Measurements from ENCODE around the gene PCBP4. TPM values are rescaled to one million over a fixed set of nuclear protein-coding genes. Genes with fewer than 3 reads are reported as not detected.

Gene PCBP4
- total and polyA plus RNA-seq, 2 donors (not counting 1 experiment from before 2014, with no cell fraction given): 15.3 to 25.6 TPM

DNA sequence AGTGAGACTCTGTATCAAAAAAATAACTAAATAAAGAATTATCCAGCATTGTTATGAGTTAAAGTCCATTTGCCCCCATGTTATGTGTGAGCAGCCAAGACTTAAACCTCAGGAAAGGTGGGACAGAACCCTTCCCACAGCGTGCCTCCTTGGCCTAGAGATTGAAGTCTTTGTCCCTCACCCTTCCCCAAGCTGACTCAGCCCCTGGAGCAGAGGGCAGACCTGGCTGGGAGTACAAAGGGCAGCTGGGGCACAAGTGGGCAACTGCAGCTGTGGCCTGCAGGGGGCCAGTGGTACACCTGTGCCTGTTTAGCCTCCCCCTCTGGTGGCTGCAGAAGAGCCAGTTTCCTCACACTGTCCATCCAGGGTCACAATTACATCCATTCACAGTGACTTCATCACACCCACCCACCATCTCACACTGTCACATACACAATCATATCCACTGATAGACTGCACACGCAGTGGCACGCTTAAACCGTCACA, 15.1 kb upstream of the PCBP4 start:
- no peak for TF ChIP-seq EZH2 (IDR thresholded peaks at IDR 0.05; ENCODE audit: borderline replicate concordance, insufficient read depth, low read depth, low read length, poor library complexity, severe bottlenecking)
- TF ChIP-seq, protein P1, sequence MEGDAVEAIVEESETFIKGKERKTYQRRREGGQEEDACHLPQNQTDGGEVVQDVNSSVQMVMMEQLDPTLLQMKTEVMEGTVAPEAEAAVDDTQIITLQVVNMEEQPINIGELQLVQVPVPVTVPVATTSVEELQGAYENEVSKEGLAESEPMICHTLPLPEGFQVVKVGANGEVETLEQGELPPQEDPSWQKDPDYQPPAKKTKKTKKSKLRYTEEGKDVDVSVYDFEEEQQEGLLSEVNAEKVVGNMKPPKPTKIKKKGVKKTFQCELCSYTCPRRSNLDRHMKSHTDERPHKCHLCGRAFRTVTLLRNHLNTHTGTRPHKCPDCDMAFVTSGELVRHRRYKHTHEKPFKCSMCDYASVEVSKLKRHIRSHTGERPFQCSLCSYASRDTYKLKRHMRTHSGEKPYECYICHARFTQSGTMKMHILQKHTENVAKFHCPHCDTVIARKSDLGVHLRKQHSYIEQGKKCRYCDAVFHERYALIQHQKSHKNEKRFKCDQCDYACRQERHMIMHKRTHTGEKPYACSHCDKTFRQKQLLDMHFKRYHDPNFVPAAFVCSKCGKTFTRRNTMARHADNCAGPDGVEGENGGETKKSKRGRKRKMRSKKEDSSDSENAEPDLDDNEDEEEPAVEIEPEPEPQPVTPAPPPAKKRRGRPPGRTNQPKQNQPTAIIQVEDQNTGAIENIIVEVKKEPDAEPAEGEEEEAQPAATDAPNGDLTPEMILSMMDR (IDR thresholded peaks at IDR 0.05): peak; percentile 72
- H3K27me3 Mint-ChIP-seq: no peaks in the 10 kb centered on the region
- H3K4me3 ChIP-seq (ENCODE audit: control extremely low read depth in 1 of 5, extremely low read depth in 1 of 5, insufficient read depth in 1 of 5, low read depth in 2 of 5, low read length in 4 of 5): peak overlapping the region; percentile 47 to 68 (median 58)
- intact Hi-C loops (cut with micrococcal nuclease): no loop called here
- ChIA-PET CTCF (interaction anchor here (0.7 to 4.0 kb wide), 10 partner anchors 9 to 243 kb away, joined by 3 to 29 read pairs (median 4); partner anchors contain the start of genes ABHD14B, RPL29, RRP9 and TLR9), POLR2A (interaction anchor here (0.6 to 4.0 kb wide), 8 partner anchors 9 to 1638 kb away, joined by 3 to 25 read pairs (median 6); partner anchors contain the start of genes ABHD14A, ABHD14B, PCBP4 and POC1A)
- peaks cover 17% of the 10 kb centered on the region for H3K79me2 ChIP-seq (ENCODE audit: control insufficient read depth, insufficient read depth, low read length)
- peak overlapping the region; percentile 90 for H2AFZ ChIP-seq (ENCODE audit: insufficient read depth, low read depth, low read length, poor library complexity, severe bottlenecking)
- no peaks in the 10 kb centered on the region for H3K9me3 Mint-ChIP-seq (ENCODE audit: insufficient read depth)
- H3K4me3 Mint-ChIP-seq: peak overlapping the region; percentile 92
- peak overlapping the region; percentile 65 to 76 for H3K27ac ChIP-seq (ENCODE audit: low read length in 2 of 2)
- peaks cover 10 to 19% of the 10 kb centered on the region in 2 donors for H3K4me1 ChIP-seq (ENCODE audit: control insufficient read depth in 2 of 2, insufficient read depth in 2 of 2, low read length in 2 of 2)
- no peaks in the 10 kb centered on the region for H3K9me3 ChIP-seq (ENCODE audit: control extremely low read depth in 1 of 3, control insufficient read depth in 2 of 3, insufficient read depth in 1 of 3, low read length in 2 of 3)
- peak overlapping the region; percentile 77 for H3K9ac ChIP-seq (ENCODE audit: low read length)
- H3K4me2 ChIP-seq (replicated peaks; ENCODE audit: low read depth, low read length, poor library complexity, severe bottlenecking): peak overlapping the region; percentile 88
- peaks cover 17% of the 10 kb centered on the region for H3K4me1 Mint-ChIP-seq
- no peaks in the 10 kb centered on the region for H4K20me1 ChIP-seq (ENCODE audit: control insufficient read depth, insufficient read depth, low read length, poor library complexity, severe bottlenecking)
- H3K36me3 ChIP-seq (replicated peaks in 1 of 2; ENCODE audit: control extremely low read depth in 1 of 2, control insufficient read depth in 1 of 2, extremely low read depth in 1 of 2, insufficient read depth in 2 of 2, low read length in 1 of 2): peaks cover 0 to 5% of the 10 kb centered on the region in 2 experiments
- DNase-seq (peak; percentile 63), ATAC-seq (ENCODE audit: low read depth) (peak; percentile 46)
- H3K27me3 ChIP-seq (replicated peaks in 1 of 4; ENCODE audit: control extremely low read depth in 1 of 4, control insufficient read depth in 3 of 4, insufficient read depth in 4 of 4, low read length in 3 of 4): no peaks in the 10 kb centered on the region
- whole genome bisulfite sequencing (ENCODE audit: insufficient coverage): 12% methylated on average over 4 of the region's 4 CpGs
- H3K27ac Mint-ChIP-seq: peak overlapping the region; percentile 93

DNA sequence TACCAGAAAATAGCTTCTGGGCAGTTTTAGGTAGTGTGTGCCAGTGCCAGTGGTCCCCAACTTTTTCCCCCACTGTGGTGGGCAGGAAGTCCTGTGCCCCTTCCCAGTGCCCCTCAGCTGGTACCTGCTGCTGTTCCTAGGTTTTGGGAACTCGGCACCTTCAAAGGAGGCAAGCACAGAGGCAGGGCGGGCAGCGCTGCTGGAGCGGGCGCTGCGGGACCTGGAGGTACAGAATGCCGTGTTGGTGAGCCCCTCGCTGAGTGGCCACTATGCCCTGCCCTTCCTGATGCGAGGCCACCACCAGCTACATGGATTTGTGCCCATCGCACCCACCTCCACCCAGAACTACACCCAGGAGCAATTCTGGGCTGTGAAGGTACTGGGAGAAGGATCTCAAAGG, 13.0 kb upstream of the PCBP4 start:
- ATAC-seq (ENCODE audit: low read depth) (no peak), DNase-seq (no peak)
- Histone ChIP-seq H3K4me3 (ENCODE audit: control extremely low read depth in 1 of 5, extremely low read depth in 1 of 5, insufficient read depth in 1 of 5, low read depth in 2 of 5, low read length in 4 of 5) (no peak overlapping the region), H3K79me2 (ENCODE audit: control insufficient read depth, insufficient read depth, low read length) (peaks cover 17% of the 10 kb centered on the region), H3K36me3 (replicated peaks in 1 of 2; ENCODE audit: control extremely low read depth in 1 of 2, control insufficient read depth in 1 of 2, extremely low read depth in 1 of 2, insufficient read depth in 2 of 2, low read length in 1 of 2) (peaks cover 0 to 5% of the 10 kb centered on the region in 2 experiments), H3K9ac (ENCODE audit: low read length) (no peak overlapping the region), H3K27me3 (replicated peaks in 1 of 4; ENCODE audit: control extremely low read depth in 1 of 4, control insufficient read depth in 3 of 4, insufficient read depth in 4 of 4, low read length in 3 of 4) (no peaks in the 10 kb centered on the region), H3K9me3 (ENCODE audit: control extremely low read depth in 1 of 3, control insufficient read depth in 2 of 3, insufficient read depth in 1 of 3, low read length in 2 of 3) (no peaks in the 10 kb centered on the region), H4K20me1 (ENCODE audit: control insufficient read depth, insufficient read depth, low read length, poor library complexity, severe bottlenecking) (no peaks in the 10 kb centered on the region), H2AFZ (ENCODE audit: insufficient read depth, low read depth, low read length, poor library complexity, severe bottlenecking) (no peak overlapping the region), H3K4me2 (replicated peaks; ENCODE audit: low read depth, low read length, poor library complexity, severe bottlenecking) (no peak overlapping the region), H3K27ac (ENCODE audit: low read length in 2 of 2) (no peak overlapping the region), H3K4me1 (ENCODE audit: control insufficient read depth in 2 of 2, insufficient read depth in 2 of 2, low read length in 2 of 2) (peaks cover 16 to 26% of the 10 kb centered on the region in 2 donors)
- H3K4me1 Mint-ChIP-seq: peaks cover 30% of the 10 kb centered on the region
- H3K4me3 Mint-ChIP-seq: no peak overlapping the region
- no peaks in the 10 kb centered on the region for H3K27me3 Mint-ChIP-seq
- POLR2A ChIA-PET: interaction anchor here (1.5 kb wide), 1 partner anchor 15 kb away, joined by 4 read pairs; the partner anchor contains the start of gene RPL29
- intact Hi-C loops (cut with micrococcal nuclease): no loop called here
- WGBS (ENCODE audit: insufficient coverage): 98% methylated on average over 8 of the region's 10 CpGs
- H3K9me3 Mint-ChIP-seq (ENCODE audit: insufficient read depth): no peaks in the 10 kb centered on the region
- TF ChIP-seq EZH2 (IDR thresholded peaks at IDR 0.05; ENCODE audit: borderline replicate concordance, insufficient read depth, low read depth, low read length, poor library complexity, severe bottlenecking): no peak
- TF ChIP-seq, protein P1 (IDR thresholded peaks at IDR 0.05): no peak
- CTCF ChIA-PET: no interaction called here
- no peak overlapping the region for H3K27ac Mint-ChIP-seq

All from B cell (primary cell).